ENCODE results near the gene BOLL.

DNA sequence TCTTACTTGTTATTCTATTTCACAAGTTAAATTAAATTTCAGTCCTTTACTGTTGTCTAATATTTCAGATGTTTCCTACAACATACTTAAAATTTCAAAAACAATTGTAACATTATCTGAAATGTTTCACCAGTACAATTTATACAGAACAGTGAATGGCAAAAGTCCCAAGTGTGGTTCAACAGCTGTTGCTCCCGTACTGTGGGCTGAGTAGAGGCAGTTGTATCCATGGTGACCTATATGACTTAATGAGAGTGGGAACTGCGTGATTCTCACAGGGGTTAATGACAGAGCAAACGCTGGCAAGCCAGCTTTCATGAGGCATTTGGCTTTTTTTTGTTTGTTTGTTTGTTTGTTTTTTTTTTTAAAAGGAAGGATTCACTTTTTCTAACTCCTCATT, 13.9 kb upstream of the BOLL start:
- TF ChIP-seq CTCF (conservative IDR thresholded peaks at IDR 0.05) (no peak), EZH2 (IDR thresholded peaks at IDR 0.05; ENCODE audit: low read depth) (no peak)

Data from PC-9 (cell line).